NCI-H2171 treated with DMSO at 0.1 percent for 48 hours (cell line): Measurements from ENCODE around the gene IGLL1.

Source experiments
- DNase-seq: peaks from one replicate; lab custom pipeline; 2025; lab: John Stamatoyannopoulos, UW

IGLL1 gene

DNA sequence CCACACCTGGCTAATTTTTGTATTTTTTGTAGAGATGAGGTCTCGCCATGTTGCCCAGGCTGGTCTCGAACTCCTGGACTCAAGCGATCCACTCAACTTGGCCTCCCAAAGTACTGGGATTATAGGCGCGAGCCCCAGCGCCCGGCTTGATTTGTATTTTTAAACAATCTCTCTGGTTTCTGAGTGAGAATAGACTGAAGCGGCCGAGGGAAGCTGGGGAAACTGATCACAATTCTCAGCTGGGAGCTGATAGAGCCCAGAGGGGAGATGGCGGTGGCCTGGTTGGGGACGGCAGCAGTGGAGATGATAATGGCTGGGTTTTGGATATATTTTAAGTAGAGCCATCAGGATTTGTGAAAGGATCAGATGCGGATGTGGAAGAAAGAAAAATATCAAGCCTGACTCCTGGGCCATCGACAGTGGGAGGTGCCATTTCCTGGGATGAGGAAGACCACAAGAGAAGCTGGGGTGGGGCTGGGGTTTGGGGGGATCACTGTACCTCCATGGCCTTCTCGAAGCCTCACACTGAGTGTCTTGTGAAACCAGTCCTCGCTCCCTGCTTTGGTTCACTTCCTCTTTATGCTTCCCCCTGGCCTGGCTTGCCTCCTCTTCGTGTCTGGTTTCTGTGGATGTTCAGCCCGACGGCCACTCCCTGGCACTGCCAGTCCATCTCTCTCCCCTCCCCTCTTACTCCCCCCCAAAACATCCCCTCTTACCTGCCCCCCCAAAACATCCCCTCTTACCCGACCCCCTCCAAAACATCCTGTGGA is 51.9 kb downstream of the IGLL1 start:
- no peak for DNase-seq

DNA sequence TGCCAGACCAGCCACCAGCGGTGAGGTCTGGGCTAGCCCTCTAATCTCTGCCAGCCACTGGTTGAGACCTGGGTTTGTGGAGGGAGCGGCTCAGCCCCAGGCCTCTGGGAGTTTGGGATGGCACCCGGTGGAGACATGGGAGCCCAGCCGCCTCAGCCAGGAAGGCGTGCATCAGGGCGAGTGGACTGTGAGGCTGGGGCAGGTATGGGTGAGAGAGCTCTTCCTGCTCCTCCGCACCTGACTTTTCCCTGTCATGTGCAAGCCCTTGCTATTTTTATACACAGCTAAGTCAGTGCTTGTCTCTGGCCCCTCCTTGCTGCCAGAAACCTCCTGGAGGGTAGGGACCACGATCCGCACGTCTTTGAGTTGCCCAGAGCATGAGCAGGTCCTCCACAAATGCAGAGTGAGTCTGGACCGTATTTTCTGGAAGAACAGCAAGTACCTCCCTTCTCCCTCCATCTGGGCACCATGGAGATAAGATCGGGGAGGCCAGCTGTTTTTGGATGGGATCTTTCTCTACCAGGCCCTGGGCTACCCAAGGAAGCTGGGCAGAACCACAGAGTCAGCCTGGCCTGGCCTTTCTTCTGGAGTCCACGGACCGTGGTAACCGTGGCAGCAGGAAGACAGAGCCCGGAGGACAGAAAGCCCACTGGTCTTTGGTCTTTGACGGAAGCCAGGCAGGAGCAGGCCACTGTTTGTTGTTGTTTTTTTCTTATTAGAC is 53.3 kb downstream of the IGLL1 start:
- DNase-seq, result no peak

DNA sequence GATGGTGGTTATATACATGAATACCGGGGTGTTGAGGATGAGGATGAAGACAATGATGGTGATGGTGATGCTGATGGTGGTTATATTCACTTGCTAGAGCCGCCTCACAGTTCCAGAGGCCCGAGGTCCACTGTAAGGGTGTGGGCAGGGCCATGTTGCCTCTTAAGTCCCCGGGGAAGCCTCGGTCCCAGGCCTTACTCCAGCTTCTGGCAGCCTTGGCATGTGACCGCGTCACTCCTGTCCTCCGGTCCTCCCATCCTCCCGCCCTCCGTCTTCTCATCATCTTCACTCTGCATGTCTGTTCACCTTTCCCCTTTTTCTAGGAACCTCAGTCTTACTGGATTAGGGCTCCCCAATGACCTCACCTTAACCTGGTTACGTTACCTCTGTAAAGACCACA is 54.6 kb downstream of the IGLL1 start:
- no peak for DNase-seq

DNA sequence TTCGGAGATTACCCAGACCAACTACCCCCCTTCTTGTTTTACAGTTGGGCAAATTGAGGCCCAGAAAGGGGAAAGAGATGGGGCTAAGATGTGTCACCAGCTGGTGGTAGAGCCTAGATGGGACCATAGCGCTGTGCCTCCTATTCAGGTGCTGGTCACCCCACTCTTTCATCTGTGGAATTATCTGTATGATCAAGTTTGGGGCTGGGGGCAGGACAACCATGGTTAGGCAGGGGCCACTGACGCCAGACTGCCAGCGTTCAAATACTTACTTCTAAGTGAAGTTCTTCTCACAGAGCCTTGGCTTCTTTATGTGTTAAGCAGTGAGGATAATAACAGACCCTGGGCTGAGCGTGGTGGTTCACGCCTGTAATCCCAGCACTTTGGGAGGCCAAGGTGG is 55.9 kb downstream of the IGLL1 start:
- no peak for DNase-seq

DNA sequence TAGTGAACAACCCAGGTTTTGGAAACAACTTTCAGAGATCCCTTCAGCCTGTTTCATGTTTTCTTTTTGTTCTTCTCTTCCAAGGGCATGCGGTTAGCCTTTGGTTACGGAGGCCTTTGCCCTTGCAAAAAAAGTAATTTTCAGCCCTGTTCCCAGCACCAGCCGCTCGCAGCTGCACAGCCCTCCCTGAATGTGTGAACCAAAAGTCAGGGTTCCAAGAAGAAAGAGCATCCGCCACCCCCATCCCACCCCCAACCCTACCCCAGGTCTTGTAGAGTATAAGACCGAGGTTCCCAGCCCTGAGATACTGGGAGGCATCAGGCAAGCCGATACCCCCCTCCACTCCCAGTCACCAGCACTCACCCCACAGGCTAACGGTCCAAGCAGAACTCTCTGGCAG is 56.4 kb downstream of the IGLL1 start:
- no peak for DNase-seq
